ENCODE measurements around the gene PPP5C. TPM values are rescaled to one million over a fixed set of nuclear protein-coding genes. Genes with fewer than 3 reads are reported as not detected.

Gene PPP5C
- total RNA-seq, 2 donors from 2014 or later: 46.0 to 87.5 TPM

GRCh38 chr19:46357846-46358583, 11.1 kb downstream of the PPP5C start:
- intact Hi-C loops (cut with DNase I): no loop called here
- no peak for DNase-seq
- Histone ChIP-seq H3K27me3 (no peaks in the 10 kb centered on the region), H3K9ac (ENCODE audit: low read depth in 2 of 2, low read length in 2 of 2) (no peak overlapping the region), H3K9me3 (no peaks in the 10 kb centered on the region), H3K27ac (no peak overlapping the region), H3K4me3 (no peak overlapping the region), H3K36me3 (no peaks in the 10 kb centered on the region), H3K4me1 (no peaks in the 10 kb centered on the region)
- TF ChIP-seq CTCF (IDR thresholded peaks at IDR 0.05): no peak

GRCh38 chr19:46361915-46362314, 15.0 kb downstream of the PPP5C start:
- DNase-seq: no peak
- H3K36me3 ChIP-seq: no peaks in the 10 kb centered on the region
- H3K4me3 ChIP-seq: no peak overlapping the region
- no peaks in the 10 kb centered on the region for H3K9me3 ChIP-seq
- no peaks in the 10 kb centered on the region for H3K4me1 ChIP-seq
- H3K27me3 ChIP-seq: no peaks in the 10 kb centered on the region
- no peak overlapping the region for H3K27ac ChIP-seq
- intact Hi-C loops (cut with DNase I): no loop called here
- no peak overlapping the region for H3K9ac ChIP-seq (ENCODE audit: low read depth in 2 of 2, low read length in 2 of 2)
- no peak for TF ChIP-seq CTCF (IDR thresholded peaks at IDR 0.05)

- Histone ChIP-seq H3K4me3 (no peak overlapping the region), H3K27ac (no peak overlapping the region), H3K4me1 (no peaks in the 10 kb centered on the region), H3K27me3 (no peaks in the 10 kb centered on the region), H3K9ac (ENCODE audit: low read depth in 2 of 2, low read length in 2 of 2) (no peak overlapping the region), H3K36me3 (no peaks in the 10 kb centered on the region), H3K9me3 (no peaks in the 10 kb centered on the region)
- no peak for TF ChIP-seq CTCF (IDR thresholded peaks at IDR 0.05)
- no peak for DNase-seq
- intact Hi-C loops (cut with DNase I): no loop called here
These were observed 17.5 kb downstream of the PPP5C start for GRCh38 chr19:46364359-46364758.

GRCh38 chr19:46365561-46365960, 18.7 kb downstream of the PPP5C start:
- H3K27me3 ChIP-seq: no peaks in the 10 kb centered on the region
- intact Hi-C loops (cut with DNase I): no loop called here
- no peaks in the 10 kb centered on the region for H3K36me3 ChIP-seq
- H3K9ac ChIP-seq (ENCODE audit: low read depth in 2 of 2, low read length in 2 of 2): no peak overlapping the region
- H3K27ac ChIP-seq: no peak overlapping the region
- no peak for TF ChIP-seq CTCF (IDR thresholded peaks at IDR 0.05)
- H3K9me3 ChIP-seq: no peaks in the 10 kb centered on the region
- DNase-seq: no peak
- H3K4me3 ChIP-seq: no peak overlapping the region
- no peaks in the 10 kb centered on the region for H3K4me1 ChIP-seq

- Histone ChIP-seq H3K4me1 (no peaks in the 10 kb centered on the region), H3K9me3 (no peaks in the 10 kb centered on the region), H3K36me3 (no peaks in the 10 kb centered on the region), H3K9ac (ENCODE audit: low read depth in 2 of 2, low read length in 2 of 2) (no peak overlapping the region), H3K27ac (no peak overlapping the region), H3K27me3 (no peaks in the 10 kb centered on the region), H3K4me3 (no peak overlapping the region)
- TF ChIP-seq CTCF (IDR thresholded peaks at IDR 0.05): no peak
- no peak for DNase-seq
- intact Hi-C loops (cut with DNase I): no loop called here
These were observed 19.9 kb downstream of the PPP5C start for GRCh38 chr19:46366620-46367292.
